Ramos (cell line): ENCODE data around the gene PARD3B.
"Not testable (repeated sequence)": the region's sequence is repeated elsewhere in the genome, so short reads cannot be mapped to it uniquely, and the experiment has no call there.

Experiments used
- in situ Hi-C: fragments of 300-500 bp; cut with MboI; formaldehyde crosslinking; loops from one replicate; pipeline ENCODE4 v1.14.3; 2022; ENCODE audit warnings: low sequenced_read_pairs; ENCODE audit not compliant: unreplicated experiment

The PARD3B gene

DNA sequence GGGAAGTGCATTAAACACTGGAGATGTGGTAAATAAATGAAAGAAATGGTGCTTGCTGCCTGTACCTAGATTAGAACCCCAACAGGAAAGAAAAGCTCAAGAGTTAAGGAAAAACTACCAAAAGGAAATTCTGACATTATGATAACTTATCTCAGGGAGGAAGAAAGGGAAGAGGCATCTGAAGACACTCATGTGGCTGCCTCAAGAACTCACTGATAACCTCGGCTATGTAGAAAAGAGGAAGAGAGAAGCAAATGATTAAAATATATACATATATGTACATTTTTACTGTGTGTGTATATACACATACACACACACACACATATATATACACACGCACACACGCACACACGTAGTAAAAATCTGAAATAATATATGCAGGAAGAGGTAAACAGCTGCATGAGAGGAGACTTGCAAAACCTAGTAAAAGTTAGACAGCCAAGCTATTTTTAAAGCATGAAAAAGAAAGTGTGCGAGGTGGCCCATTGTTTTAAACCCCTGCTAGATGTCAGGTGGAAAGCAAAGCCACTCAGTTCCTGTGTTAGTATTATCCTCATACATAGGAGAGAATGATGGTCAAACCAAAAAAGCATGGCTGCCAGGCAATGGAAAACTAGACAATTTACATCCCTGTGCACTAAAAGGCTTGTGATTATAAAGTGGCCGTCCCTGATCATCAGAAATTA lies 654.0 kb downstream of the PARD3B start:
- in situ Hi-C loops, result no loop called here

DNA sequence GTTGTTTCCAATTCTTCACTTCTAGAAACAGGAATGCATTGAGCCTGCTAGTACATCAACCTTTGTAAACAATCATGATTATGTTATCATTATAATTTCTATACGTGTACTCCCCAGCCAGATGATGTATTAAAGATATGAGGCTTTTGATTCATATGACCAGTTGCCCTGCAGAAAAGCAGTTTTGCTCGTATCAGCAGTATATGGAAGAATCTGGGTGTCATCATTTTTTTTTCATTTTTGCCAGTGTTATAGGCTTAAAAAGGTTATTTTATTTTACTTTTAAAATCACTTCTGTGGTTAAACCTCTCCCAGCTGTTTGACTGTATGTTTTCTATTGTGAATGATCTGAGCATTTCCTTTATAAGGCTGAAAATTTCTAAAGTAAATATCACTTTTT lies 665.2 kb downstream of the PARD3B start:
- in situ Hi-C loops, result no loop called here

DNA sequence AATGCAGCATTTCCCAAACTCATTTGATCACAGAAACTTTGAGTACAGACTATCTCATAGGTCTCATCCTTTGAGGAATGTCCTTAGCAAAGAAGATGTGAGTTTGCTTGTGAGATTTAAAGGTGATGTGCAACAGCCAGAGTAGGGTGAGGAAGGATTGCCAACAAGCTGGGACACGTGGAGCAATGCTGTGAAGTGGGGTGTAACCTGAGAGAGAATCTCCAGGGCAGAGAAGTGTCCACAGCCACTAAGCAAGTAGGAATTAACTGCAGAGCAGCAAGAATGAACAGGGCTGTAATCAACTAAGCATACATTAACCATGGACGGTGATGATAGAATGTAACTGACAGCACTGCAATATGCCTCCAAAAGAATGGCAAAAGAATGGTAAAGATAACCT lies 667.1 kb downstream of the PARD3B start:
- in situ Hi-C loops, result no loop called here

DNA sequence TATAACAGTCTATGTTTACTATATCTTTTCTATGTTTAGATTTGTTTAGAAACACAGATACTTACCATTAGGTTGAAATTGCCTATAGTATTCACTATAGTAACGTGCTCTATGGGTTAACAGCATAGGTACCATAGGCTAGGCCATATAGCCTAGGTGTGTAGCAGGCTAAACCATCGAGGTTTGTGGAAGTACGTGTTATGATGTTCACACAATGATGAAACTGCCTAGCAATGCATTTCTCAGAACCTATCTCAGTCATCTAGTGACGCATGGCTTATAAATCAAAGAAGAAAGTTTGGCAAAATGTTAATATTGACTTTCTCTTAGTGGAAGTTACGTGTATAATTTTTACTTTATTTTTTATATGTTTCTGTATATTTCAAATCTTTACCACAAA lies 670.8 kb downstream of the PARD3B start:
- in situ Hi-C loops, result no loop called here

DNA sequence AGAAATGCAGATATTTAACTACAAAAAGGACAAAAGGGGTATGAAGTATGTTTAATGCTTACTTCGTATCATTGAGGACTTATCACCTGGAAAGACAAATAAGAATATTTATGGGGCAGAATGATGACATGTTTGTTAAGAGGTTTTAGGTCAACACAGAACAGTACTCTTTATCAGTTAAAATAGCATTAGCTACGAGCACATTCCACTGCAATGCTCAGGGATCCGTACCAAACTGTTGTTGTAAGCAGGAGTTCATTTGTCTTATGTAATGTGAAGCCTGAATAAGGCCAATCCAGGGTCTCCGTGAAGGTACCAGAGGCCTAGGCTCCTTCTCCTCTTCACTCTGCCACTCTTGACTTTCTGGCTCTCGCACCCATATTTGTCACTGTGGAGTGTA lies 671.3 kb downstream of the PARD3B start:
- in situ Hi-C loops, result no loop called here

DNA sequence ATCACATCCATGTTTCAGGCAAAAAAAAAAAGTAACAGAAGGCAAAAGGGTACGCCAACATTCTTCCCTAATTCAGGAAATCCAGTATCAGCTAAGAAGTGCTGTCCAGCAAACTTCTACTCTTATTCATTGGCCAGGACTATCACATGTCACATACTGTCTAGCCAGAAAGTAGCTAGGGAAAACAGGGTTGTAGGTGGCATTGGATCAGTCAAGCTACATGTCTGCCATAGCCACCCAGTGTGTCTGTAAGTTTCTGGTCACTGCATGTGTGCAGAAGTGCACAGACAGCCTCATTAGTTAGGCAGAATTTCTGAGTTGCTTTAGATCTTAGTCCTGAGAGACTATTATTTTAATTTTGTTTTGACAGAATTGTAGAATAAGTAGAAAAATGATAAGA lies 671.7 kb downstream of the PARD3B start:
- in situ Hi-C loops, result no loop called here

DNA sequence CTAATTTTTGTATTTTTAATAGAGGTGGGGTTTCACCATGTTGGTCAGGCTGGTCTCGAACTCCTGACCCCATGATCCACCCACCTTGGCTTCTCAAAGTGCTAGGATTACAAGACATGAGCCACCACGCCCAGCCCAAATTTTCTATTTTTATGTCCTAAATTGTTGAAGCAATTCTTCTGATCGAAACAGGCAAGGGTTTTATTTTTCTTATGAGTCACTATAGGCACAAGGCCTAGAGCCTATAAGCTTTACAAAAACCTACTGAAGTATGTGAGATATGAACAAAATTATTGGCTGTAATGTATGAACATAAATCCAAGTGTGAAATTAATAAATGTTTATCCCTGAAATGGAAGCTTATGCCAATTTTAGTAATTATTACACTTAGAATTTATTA lies 672.8 kb downstream of the PARD3B start:
- in situ Hi-C loops, result no loop called here

DNA sequence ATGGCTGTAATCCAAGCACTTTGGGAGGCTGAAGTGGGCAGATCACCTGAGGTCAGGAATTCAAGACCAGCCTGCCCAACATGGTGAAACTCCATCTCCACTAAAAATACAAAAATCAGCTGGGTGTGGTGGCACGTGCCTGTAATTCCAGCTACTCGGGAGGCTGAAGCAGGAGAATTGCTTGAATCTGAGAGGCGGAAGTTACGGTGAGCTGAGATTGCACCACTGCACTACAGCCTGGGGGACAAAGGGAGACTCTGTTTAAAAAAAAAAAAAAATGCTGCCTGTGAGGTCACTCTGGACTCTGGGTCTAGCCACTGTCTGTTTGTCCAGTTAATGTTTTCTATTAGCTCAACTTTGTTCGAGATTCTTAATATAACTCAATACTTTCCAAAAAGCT lies 673.5 kb downstream of the PARD3B start:
- in situ Hi-C loops, result not testable (repeated sequence)

DNA sequence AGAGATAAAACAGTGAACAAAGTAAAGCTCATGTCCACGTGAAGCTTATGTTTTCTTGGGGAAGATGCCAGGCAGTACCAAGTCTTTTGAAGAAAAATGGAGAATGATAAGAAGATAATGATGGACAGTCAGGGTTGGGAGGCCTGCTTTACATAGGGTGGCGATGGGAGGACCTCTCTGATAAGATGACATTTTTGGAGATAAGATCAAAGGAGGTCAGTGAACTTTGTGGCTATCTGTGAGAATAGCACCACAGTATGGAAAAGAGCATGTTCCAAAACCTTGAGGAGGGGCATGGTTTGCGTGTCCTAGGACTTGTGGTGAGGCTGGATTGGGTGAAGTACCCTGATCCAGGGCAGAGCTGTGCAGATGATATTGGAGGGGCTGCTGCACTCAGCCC lies 675.3 kb downstream of the PARD3B start:
- in situ Hi-C loops, result no loop called here

DNA sequence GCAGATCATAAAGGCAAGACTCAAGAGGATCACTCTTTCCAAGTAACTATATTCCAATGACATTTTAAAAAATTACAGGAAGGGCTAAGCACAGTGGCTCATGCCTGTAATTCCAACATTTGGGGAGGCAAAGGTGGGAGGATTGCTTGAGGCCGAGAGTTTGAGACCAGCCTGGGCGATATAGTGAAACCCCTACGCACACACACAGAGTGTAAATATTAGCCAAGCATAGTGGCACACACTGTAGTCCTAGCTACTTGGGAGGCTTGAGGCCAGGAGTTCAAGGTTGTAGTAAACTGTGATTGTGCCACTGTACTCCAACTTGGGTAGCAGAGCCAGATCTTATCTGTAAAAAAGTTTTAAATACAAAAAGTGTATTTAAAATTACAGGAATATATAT lies 686.8 kb downstream of the PARD3B start:
- in situ Hi-C loops, result no loop called here

DNA sequence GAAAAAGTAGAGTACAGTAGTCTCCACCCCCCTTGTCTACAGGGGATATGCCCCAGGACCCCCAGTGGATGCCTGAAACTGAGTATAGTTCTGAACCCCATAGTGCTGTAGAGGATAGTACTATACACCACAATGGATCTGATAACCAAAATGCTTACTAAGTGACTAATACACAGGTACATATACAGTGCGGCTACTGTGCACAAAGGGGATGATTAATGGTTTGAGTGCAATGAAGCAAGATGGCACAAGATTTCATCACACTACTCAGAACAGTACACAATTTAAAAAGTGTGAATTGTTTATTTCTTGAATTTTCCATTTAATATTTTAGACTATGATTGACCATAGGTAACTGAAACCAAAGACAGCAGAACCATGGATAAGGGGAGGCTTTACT lies 690.2 kb downstream of the PARD3B start:
- in situ Hi-C loops, result no loop called here

DNA sequence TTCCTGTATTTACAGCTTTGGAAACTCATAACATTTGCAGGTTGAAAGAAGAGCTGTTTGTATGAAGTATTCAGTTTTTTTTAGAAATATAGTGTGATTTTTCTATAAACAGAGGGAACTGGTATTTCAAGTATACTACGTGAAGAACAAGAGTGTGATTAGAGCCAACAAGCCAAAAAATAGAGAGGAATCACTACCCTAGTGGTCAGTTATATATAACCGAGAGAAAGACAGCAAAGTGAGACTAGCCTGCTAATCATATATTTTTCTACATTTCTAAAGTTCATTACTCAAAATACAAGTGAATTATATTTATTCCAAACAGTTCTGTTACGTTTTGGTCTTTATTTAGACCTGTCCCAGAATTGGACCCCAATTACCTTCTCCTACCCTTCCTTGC lies 692.2 kb downstream of the PARD3B start:
- in situ Hi-C loops, result no loop called here

DNA sequence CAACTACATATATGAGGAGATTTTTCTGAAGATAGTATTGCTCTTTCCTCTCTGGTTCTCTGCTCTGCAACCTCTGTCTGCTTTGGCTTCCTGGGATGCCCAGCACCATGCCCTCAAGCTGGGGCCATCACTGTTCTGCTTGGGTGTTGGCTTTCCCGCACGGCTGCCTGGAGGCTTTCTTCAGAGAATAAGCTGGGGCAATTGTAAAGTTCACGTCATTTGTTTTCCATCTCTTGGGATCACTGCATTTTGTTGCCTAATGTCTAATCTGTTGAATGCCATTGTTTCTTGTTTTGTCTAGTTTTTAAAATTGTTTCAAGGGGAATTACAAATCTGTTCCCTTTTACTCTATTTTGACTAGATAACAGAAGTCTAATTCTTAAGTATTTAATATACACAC lies 699.7 kb downstream of the PARD3B start:
- in situ Hi-C loops, result no loop called here

DNA sequence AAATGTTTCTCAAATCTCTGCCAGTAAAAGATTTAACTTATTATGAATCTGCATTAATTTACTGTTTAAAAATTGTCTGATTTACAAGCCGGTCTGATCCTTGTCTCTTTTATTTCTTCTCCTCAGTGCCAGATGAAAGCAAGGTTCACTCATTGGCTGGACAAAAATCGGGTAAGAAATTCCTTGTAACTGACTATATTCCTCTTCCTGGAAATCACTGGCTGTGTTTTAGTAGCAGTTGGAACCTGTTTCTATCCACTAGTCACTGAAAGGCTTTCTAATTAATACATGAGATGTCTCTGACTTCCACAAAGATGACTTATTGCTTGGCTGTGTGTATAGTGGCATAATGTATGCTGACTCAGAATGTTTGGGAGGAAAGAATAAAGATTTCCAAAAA lies 700.4 kb downstream of the PARD3B start:
- in situ Hi-C loops, result no loop called here

DNA sequence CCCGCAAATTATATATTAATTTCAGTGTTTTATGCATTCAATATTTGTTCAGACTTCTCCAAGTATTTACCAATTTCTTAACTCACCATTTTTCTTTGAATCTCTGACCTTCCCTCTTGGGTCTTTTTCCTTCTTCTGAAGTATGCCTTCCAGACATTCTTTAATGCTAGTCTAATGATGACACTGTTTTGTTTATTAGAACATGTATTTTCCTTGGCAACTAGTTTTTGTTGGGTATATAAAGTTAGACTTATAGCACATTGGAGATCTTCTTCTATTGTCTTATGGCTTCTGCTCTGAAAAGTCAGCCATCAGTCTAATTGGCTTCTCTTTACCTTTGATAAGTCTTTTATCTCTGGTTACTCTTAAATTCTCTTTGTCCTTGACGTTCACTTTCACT lies 713.8 kb downstream of the PARD3B start:
- in situ Hi-C loops, result no loop called here

DNA sequence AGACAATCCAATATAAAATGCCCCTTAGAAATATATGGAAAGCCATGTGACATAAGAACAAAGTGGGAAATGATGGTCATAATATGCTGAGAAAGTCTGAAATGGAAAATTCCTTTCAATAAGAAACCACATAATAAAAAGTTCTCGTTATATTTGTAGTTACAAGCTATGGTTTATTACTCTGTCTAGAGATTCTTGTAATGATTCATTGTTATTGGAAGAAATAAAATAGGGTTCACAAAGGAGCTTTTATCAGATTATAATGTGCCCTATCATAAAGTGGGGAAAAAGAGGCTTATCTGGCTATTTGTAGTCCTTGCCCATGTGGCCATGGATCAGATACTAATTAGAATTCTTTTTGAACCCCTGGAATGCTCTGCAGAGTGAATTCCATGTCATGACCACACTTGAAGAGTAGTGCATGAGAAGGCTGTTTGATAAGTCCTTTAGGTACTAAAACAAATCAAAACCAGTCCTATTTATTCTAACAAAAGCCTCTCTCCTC lies 716.3 kb downstream of the PARD3B start:
- in situ Hi-C loops, result no loop called here

DNA sequence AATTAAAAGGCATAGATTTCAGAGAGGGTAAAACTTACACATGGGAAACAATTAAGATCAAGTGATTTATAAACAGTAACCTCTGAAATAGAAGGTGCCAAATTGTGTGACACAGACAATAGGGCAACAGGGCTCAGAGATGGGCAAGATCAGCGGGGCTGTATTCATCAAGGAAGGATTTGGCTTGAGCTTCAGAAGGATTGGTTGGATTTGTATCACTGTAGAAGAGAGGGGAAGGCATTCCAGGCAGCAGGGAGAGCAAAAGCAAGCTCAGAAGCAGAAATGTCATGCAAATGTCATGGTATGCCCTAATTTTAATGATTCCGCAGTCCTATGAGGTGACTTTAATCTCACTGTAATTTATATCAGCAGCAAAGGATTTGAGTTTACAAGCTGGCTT lies 722.0 kb downstream of the PARD3B start:
- in situ Hi-C loops, result no loop called here

DNA sequence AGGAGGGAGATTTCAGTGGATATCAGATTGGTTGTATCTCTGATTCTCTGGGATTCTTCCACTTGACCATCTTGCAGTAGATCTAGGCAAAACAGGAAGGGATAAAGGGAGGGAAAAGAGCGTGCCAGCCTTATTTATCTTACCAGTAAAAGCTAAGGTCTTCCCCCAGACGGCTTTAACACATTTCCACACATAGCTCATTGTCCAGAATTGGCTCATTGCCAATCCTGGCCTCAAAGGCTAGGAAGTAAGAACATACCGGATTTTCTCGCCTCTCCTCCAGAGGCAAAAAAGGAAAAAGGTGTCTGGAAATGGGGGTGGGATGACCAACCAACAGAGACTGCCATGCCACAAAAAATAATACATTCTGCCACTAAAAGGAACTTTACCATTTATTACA lies 725.4 kb downstream of the PARD3B start:
- in situ Hi-C loops, result no loop called here

DNA sequence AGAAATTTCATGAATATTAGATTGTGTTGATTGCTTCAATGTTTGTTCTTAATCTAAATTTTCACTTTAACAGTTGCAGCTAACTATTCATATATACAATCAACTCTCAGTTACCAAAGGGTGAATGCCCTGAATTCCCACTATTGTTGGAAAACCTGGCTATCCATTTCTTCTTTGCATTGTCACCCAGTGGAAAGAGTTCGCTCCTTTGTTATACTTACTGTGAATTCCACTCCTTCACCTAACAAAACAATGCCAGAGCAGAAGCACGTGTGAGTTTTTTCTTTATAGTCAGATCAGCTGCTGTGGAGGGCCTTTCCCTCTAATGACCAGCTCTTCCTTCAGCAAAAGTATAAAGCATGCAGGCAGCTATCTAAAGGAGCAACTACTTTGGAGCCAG lies 727.9 kb downstream of the PARD3B start:
- in situ Hi-C loops, result no loop called here

DNA sequence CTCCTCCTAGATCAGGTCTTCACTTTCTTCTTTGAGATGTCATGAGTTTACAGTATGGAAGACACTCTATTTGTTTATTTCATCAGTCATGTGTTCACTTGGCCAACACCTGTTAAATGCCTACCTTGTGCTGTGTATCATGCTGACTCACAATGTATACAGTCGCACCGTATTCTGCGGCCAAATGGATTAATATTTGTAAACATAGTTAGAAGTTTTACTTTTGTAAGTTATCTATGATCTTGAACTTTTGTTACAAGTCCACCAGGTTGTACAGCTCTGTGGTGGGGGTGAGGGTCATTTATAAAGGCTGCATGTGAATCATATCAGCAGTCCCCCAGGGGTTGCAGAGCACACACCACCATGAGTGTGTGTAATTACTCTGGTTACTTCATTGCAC lies 728.4 kb downstream of the PARD3B start:
- in situ Hi-C loops, result no loop called here

DNA sequence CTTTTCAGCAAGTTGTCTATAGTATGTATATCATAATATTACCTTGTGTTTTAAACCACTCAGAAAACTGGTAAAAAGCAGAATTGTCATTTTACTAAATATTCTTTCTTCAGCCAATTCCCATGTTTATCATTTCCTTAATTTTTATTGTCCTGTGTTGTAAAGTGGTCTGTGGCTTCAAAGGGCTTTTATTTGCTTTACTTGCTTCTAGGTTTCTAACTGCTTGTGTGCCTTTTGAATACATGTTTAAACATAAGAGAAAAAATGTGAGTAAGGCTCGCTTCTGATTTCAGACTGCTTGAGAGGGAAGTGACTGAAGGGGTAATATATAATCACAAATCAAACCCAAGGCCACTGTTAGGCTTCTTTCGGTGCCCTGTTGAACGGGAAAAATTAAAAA lies 729.5 kb downstream of the PARD3B start:
- in situ Hi-C loops, result no loop called here

DNA sequence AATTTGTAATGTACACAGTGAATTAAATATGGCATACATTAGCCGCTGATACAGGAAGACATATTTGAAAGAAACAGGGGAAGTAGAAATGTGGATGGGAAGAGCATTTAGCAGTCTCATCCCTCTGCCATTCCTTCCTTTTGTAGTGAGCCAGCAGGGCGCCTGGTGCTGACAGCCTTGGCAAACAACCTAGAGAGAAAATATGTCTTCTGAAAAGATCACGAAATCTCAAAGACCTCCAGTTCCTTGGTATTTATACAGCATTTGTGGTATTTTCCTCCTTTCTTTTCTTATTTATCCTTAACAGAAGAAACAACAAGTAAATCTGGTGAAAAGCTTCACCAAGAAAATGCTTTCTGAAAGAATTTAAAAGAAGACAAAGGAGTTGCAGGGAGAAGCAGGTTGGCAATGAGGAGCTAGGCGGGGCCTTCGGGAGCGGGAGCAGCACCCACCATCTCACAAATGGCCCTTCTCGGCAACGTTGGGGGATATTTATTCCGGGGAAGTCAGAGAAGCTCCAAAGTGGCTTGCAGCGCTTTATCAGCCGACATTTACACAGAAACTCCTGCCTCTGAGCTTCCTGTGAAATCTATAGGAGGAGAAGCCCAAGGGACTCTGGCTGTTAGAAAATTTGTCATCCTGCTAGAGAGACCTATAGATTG lies 731.0 kb downstream of the PARD3B start:
- in situ Hi-C loops, result no loop called here
